Left ventricle myocardium superior (tissue), 1 donor: ENCODE measurements around the gene ATAD1. TPM values are rescaled to one million over a fixed set of nuclear protein-coding genes. Genes with fewer than 3 reads are reported as not detected.
"Not testable (repeated sequence)": the region's sequence is repeated elsewhere in the genome, so short reads cannot be mapped to it uniquely, and the experiment has no call there.

ENCODE experiments used
- ATAC-seq: fragments of 200-7000 bp; cut with Tn5 transposase; one replicate; pipeline ENCODE4 v1.9.1; 2020; ENCODE audit warnings: mild to moderate bottlenecking, moderate library complexity
- DNase-seq: peaks from one replicate; pipeline ENCODE4 v3.0.0-alpha.2; 2020
- intact Hi-C: fragments of 100-400 bp; cut with micrococcal nuclease; formaldehyde crosslinking; loops from one replicate; pipeline ENCODE4 v1.11.0; 2022
- total RNA-seq: library from RNA; stranded (reverse); fragmentation: NEBNext Ultra II Directional; extraction: Animal tissue kit (Norgen Biotek cat#: 25700); gene quantifications from one replicate; pipeline ENCODE4 v1.2.1, GENCODE V29; 2021
- donor health status: DM: no; HTN: yes; CAD: no; lungs with severe emphysema.

ATAD1 gene
- total RNA-seq, 1 donor from 2014 or later, result 98.4 TPM

DNA sequence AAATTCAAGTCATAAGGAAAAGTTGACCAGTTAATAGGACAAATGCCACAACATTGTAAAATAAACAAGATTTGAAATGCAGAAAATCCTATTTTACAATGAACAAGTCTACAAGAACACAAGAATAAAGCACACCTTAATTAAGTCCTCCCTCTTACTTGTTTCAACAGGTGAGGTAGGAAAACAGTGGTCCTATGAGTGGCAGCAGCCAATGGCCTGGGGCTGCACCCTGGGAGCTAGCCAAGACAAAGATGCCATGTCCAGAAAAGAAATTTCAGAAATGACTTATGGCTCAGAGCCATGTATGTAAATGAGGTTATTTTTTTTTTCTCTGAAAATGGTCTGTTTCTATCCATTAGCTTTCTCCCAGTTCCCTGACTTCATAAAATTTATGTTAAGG is 31.0 kb upstream of the ATAD1 start:
- DNase-seq (no peak), ATAC-seq (no peak)
- intact Hi-C loops, result no loop called here

DNA sequence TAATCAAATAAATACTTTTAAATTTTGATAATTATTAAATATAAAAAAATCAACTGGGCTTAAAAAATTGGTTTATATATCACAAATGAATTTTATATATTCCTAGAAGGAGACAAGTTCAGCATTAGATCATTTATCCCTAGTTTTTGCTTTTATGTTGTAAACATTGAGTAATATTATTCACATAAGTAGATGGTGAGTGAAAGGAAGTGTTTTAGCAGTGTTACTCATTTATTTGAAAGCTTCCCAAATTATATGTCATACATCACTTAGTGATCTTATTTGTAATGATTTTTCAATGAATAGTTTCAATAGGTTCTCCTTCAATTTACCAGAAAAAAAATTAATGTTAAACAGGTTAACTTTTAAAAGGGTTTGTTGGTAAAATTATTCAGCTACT is 29.5 kb upstream of the ATAD1 start:
- DNase-seq, result no peak
- ATAC-seq, result no peak
- intact Hi-C loops, result no loop called here

DNA sequence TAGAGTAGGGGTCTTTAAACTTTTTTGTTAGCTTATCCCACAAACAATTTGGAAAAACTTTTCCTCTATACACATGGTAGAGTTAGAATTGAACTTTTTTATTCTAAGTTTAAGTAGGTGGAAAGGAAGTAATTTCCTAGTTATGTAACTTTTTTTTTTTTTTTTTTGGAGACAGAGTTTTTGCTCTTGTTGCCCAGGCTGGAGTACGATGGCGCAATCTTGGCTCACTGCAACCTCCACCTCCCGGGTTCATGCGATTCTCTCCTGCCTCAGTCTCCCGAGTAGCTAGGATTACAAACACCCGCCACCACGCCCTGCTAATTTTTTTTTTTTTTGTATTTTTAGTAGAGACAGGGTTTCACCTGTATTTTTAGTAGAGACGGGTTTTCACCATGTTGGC is 28.7 kb upstream of the ATAD1 start:
- intact Hi-C loops, ATAC-seq, DNase-seq: not testable (repeated sequence)

DNA sequence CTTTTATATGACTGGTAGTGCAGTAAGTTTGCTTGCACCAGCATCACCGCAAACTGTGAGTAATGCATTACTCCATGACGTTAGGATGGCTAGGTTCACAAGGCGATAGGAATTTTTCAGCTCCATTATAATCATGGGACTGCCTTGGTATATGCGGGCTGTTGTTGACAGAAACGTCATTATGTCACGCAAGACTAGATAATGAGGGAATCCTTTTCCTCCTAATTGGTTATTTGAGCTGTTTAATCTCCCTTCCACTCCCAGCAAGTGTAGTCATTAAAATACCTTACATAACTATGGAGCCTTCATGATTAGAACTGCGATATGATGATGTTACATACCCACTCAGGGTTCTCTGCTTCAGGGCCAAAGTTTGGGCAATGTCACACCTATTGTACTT is 28.0 kb upstream of the ATAD1 start:
- intact Hi-C loops, result no loop called here
- ATAC-seq, result no peak
- no peak for DNase-seq

- intact Hi-C loops, result no loop called here
- DNase-seq (no peak), ATAC-seq (no peak)
These were observed 27.6 kb upstream of the ATAD1 start for GRCh38 chr10:87845624-87845998.

DNA sequence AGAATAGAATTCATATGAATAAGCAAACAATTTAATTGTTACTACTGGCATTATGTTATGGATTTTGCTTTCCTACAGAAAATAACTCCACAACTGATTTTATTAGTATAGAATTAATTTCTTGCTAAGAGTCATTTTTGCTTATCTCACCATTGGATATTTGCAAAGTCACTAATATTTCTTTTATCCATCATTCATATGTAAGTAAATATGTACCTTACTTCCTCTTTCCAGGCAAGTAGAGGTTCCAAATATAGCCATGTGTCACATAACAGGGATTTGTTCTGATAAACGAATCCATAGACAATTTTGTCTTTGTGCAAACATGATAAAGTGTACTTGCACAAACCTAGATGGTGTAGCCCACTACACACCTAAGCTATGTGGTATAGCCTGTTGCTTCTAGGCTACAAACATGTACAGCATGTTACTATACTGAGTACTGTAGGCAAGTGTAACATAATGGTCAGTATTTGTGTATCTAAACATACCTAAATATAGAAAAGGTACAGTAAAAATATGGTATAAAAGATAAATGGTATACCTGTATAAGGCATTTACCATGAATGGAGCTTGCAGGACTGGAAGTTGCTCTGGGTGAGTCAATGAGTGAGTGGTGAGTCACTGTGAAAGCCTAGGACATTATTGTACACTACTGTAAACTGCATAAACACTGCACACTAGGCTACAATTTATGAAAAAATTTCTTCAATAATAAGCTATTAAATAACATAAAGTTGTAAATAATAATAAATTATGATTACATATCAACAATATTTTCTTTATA is 27.0 kb upstream of the ATAD1 start:
- DNase-seq (no peak), ATAC-seq (no peak)
- intact Hi-C loops, result no loop called here

- no peak for DNase-seq
- intact Hi-C loops, result no loop called here
- no peak for ATAC-seq
These were observed 25.7 kb upstream of the ATAD1 start for GRCh38 chr10:87843714-87844113.

GRCh38 chr10:87842776-87843497 is 24.9 kb upstream of the ATAD1 start:
- intact Hi-C loops, result no loop called here
- ATAC-seq, result no peak
- DNase-seq, result no peak

DNA sequence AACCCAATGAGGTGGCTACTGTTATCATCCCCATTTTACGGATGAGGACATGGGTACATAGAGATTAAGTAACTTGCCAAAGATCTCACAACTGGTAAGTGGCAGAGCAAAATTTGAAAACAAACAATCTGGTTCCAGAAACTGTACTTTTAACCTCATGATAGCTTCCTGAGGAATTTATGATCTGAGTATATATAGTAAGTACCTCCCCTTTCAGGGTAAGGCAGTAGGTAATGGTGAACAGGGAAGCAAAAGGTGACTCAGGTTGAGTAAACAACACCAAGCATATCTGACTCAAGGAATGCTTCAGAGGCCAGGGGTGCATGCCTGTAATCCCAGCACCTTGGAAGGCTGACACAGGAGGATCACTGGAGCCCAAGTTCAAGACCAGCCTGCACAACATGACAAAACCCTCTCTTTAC is 24.2 kb upstream of the ATAD1 start:
- ATAC-seq, result no peak
- no peak for DNase-seq
- intact Hi-C loops, result no loop called here

DNA sequence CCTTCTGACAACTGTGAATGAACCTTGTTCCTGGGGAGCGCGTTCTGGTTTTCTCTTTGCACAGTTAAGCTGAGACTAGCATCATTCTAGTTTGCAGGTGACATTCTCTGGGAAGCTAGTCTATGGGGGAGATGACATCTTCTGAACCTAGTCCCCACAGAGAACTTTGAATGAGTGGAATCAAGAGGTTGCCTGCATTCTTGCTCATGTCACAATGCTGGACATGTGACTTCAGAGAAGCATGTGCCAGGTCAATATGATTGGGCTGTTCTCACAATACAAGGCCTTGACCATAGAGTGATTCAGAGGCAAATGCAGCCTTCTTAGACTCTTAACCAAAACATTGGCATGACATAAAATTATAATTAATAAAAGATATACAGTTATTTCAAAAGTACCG is 23.2 kb upstream of the ATAD1 start:
- intact Hi-C loops, result no loop called here
- no peak for DNase-seq
- ATAC-seq, result no peak

DNA sequence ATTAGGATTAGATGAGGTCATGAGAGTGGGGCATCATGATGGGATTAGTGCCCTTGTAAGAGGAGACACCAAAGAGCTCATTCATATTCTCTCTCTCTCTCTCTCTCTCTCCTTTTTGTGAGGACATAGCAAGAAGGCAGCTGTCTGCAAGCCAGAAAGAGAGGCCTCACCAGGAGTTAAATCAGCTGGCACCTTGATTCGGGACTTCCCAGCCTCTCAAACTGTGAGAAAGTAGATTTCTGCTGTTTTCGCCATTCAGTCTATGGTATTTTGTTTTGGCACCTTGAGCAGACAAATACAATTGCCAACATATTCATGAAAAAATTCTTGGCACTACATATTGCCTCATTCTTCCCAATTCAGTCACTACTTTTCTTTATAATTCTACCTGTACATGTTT is 20.6 kb upstream of the ATAD1 start:
- ATAC-seq, result no peak
- DNase-seq, result no peak
- intact Hi-C loops, result no loop called here

- intact Hi-C loops, result no loop called here
- DNase-seq, result no peak
- ATAC-seq, result no peak
These were observed 19.4 kb upstream of the ATAD1 start for GRCh38 chr10:87837445-87837844.

DNA sequence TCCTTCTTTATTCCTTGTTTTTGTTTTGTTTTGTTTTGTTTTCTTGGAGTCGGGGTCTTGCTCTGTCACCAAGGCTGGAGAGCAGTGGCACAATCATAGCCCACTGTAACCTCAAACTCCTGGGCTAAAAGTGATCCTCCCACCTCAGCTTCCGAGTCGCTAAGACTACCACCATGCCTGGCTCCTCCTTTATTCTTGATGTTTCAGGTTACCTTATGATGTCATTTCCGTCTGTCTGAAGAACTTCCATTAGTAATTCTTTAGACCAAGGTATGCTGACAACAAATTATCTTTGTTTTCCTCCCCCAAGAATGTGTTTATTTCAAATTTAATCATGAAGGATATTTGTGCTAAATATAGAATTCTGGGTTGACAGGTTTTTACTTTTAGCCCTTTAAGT is 18.1 kb upstream of the ATAD1 start:
- ATAC-seq, result no peak
- no peak for DNase-seq
- intact Hi-C loops, result no loop called here

DNA sequence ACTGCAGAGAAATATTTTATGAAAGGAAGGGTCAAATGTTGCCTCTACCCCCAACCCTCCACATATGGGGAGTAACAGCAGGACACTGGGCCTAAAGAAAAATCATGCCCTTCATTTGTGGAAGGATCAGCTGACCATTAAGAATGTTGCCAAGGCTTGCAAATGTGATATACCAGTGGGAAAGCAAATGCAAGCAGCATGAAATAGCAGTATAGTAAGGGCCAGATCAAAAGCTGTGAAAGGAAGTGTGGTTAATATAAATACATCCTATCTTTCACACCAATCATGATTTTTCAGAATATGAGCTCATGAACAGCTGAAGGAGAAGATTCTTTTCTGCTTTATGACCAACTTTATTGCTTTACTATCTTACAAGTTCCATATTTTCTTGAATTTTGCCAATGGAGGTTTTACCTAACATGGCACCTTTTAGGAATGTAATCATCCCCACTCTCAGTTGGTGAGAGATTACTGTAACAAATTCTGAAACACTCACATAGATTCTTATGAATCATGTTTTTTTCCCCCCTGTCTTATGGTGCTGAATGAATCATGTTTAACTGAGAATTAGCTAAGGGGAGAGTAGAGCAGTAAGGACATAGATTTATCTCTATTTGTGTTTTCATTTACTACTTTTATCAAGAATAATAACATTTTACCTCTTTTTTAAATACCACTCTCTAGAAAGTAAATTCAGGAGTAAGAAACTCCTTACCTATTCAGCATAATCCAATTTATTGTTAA is 12.1 kb upstream of the ATAD1 start:
- intact Hi-C loops, result no loop called here
- no peak for DNase-seq
- no peak for ATAC-seq

GRCh38 chr10:87829051-87829450 is 11.0 kb upstream of the ATAD1 start:
- ATAC-seq, intact Hi-C loops, DNase-seq: not testable (repeated sequence)

DNA sequence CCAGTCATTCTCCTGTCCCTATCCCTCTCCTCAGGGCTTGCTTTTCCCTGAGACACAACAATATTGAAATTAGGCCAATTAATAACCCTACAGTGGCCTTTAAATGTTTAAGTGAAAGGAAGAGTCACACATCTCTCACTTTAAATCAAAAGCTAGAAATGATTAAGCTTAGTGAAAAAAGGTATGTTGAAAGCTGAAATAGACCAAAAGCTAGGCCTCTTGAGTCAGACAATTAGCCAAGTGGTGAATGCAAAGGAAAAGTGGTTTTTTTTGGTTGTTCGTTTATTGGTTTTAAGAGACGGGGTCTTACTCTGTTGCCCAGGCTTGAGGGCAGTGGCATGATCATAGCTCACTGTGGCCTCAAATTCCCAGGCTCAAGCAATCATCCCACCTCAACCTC is 9.7 kb upstream of the ATAD1 start:
- intact Hi-C loops, result no loop called here
- DNase-seq (no peak), ATAC-seq (no peak)

DNA sequence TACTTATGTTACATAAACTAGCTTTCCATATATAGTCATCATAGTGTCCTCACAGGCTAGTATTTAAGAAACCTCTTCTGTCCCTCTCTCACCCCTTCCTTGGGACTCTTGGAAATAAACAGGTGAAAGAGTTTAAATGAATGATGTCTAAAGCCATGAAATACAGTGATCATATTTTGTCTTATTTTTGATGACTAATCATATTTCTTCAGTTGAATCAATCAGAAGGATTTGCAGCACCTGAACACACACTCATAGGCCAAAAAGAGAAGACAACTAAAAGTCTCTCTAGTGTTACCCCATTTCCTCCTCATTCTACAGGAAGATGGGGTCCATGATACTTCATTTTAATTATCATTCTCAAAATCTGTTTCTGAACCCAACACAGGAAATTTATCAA is 8.6 kb upstream of the ATAD1 start:
- DNase-seq, result no peak
- intact Hi-C loops, result no loop called here
- no peak for ATAC-seq

GRCh38 chr10:87819289-87819585 is 1.2 kb upstream of the ATAD1 start:
- ATAC-seq (no peak), DNase-seq (no peak)
- intact Hi-C loops, result no loop called here

GRCh38 chr10:87818505-87819288 is 671 bp upstream of the ATAD1 start:
- ATAC-seq, result peak; percentile 51
- intact Hi-C loops, result no loop called here
- DNase-seq, result no peak
